GM21515 (cell line): ENCODE results near the gene TTBK2.
"Not testable (repeated sequence)": the region's sequence is repeated elsewhere in the genome, so short reads cannot be mapped to it uniquely, and the experiment has no call there.

Experiments
- ATAC-seq: cut with Tn5 transposase; IDR thresholded peaks from one replicate; pipeline ENCODE4 v1.9.1; 2021; ENCODE audit not compliant: unreplicated experiment

Gene TTBK2

GRCh38 chr15:42911058-42911592, 9.5 kb downstream of the TTBK2 start:
- no peak for ATAC-seq

DNA sequence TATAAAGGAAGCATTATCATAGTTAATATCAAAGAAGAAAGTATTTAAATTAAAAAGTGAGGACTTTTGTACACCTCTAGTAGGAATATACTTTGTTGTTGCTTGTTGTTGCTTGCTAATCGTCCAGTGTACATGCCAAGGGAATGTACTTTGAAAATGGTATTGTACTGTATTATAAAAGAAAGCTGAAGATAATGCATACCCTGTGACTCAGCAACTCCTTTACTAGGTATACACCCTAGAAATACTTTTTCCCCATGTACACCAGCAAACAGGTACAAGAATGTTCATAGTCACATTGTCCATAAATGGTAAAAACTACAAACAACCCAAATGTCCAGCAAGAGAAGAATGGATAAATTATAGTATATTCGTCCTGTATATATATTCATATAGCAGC, 12.0 kb downstream of the TTBK2 start:
- ATAC-seq, result no peak

- no peak for ATAC-seq
Measured at GRCh38 chr15:42903388-42904324, 16.9 kb downstream of the TTBK2 start.

DNA sequence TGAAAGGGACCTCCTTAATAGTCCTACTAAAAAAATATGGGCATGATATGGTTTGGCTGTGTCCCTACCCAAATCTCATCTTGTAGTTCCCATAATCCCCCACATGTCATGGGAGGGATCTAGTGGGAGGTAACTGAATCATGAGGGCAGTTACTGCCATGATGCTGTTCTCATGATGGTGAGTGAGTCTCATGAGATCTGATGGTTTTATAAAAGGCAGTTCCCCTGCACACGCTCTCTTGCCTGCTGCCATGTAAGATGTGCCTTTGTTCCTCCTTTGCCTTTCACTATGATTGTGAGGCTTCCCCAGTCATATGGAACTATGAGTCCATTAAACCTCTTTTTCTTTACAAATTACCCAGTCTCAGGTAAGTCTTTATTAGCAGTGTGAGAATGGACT, 26.7 kb downstream of the TTBK2 start:
- ATAC-seq, result not testable (repeated sequence)

DNA sequence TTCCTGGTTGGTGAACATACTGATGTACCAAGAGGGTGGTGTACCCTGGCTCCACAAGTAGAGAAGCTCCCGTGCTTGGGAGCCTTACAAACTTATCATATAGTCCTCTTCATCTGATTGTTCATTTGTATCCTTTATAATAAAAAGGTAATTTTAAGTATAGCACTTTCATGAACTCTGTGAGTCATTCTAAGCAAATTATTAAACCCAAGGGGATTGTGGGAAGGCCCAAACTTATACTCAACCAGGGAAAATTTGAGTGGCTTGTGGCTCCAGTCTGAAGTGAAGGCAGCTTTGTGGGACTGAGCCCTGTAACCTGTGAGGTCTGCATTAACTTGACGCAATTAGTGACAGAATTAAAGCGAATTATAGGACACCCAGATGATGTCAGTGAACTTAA, 29.0 kb downstream of the TTBK2 start:
- no peak for ATAC-seq

GRCh38 chr15:42890161-42890913, 30.2 kb downstream of the TTBK2 start:
- ATAC-seq, result no peak

DNA sequence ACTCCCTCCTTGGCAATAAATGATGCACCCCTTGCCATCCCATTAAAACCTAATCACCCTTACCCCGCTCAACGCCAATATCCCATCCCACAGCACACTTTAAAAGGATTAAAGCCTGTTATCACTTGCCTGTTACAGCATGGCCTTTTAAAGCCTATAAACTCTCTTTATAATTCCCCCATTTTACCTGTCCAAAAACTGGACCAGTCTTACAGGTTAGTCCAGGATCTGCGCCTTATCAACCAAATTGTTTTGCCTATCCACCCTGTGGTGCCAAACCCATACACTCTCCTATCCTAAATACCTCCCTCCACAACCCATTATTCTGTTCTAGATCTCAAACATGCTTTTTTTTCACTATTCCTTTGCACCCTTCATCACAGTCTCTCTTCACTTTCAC, 33.2 kb downstream of the TTBK2 start:
- ATAC-seq, result not testable (repeated sequence)

DNA sequence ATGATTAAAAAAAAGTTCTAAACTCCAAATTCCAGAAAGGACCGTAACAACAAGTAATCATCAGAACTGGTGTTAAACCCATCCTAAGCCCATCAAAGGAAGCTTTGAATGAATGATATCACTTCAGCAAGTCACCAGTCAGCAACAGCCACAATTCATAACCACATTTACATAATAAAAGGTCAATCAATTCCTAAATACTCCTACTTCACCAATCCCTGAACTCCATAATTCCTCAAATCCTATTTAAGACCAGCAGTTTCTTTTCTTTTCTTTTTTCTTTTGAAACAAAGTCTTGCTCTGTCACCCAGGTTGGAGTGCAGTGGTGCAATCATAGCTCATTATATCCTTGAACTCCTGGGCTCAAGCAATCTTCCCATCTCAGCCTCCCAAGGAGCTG, 40.5 kb downstream of the TTBK2 start:
- no peak for ATAC-seq

- no peak for ATAC-seq
Measured at GRCh38 chr15:42879443-42879842, 41.1 kb downstream of the TTBK2 start.

DNA sequence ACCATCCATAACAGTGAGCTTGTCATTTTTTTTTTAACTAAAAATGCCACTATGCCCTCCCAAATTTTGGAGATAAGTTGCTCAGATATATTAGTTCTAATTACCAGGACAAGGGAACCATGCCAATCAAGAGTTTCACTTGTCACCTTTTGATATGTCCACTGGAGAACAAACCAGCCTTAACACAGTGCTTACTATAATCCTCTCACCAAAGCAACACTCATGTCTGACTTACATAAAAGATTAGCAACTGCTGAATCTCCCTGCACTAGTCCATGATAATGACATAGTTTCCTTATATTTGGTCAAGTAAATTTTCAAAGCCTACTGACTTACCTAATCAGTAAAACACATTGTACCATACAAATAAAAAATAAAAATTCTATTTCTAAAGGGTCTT, 44.4 kb downstream of the TTBK2 start:
- no peak for ATAC-seq

DNA sequence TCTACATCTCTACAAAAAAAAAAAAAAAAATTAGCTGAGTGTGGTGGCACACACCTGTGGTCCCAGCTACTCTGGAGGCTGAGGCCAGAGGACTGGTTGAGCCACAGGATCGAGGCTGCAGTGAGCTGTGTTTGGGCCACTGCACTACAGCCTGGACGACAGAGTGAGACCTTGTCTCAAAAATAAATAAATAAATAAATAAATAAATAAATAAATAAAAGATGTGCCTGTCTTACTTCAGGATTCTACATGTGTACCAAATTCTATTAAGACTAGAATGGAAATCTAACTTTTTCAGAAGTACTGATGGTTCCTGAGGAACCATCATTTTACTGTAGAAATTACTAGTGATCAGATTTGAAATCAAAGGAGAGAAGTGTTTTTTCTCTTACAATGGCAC, 51.9 kb downstream of the TTBK2 start:
- no peak for ATAC-seq

- ATAC-seq, result no peak
Measured at GRCh38 chr15:42863572-42864239, 56.9 kb downstream of the TTBK2 start.

- no peak for ATAC-seq
Measured at GRCh38 chr15:42858999-42859789, 61.4 kb downstream of the TTBK2 start.

- ATAC-seq, result no peak
Measured at GRCh38 chr15:42858540-42858939, 62.0 kb downstream of the TTBK2 start.

- ATAC-seq, result no peak
Measured at GRCh38 chr15:42854576-42854975, 66.0 kb downstream of the TTBK2 start.

GRCh38 chr15:42849836-42850235, 70.7 kb downstream of the TTBK2 start:
- ATAC-seq, result no peak

DNA sequence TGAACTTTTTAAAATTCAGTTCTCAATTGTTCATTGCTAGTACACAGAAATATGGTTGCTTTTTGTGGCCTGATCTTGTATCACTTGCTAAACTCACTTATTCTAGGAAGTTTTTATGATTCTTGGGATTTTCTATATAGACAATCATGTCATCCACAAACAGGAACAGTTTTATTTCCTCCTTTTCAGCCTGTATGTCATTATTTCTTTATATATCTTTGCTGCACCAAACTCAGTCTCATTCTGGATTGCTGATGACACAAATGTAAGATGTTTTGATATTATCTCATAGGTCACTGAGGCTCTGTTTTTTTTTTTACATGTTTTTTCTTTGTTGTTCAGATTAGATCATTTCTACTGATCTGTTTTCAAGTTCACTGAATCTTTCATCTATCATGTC, 71.7 kb downstream of the TTBK2 start:
- ATAC-seq, result no peak

DNA sequence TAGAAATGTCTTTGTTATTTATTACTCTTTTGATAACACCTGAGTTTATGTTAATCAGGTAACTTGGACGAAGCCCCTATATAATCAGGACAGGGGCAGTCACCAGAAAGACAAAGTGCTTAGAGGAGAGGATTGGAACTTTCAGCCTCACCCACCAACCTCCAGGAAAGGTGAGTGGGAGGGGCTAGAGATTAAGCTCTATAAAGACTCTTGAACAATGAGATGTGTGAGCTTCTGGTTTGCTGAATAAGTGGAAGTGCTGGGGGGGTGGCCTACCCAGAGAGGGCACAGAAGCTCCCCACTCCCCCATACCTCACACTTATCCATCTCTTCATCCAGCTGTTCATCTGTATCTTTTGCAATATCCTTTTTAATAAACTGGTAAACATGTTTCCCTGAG, 73.9 kb downstream of the TTBK2 start:
- ATAC-seq, result no peak

- no peak for ATAC-seq
Measured at GRCh38 chr15:42845581-42845980, 75.0 kb downstream of the TTBK2 start.

DNA sequence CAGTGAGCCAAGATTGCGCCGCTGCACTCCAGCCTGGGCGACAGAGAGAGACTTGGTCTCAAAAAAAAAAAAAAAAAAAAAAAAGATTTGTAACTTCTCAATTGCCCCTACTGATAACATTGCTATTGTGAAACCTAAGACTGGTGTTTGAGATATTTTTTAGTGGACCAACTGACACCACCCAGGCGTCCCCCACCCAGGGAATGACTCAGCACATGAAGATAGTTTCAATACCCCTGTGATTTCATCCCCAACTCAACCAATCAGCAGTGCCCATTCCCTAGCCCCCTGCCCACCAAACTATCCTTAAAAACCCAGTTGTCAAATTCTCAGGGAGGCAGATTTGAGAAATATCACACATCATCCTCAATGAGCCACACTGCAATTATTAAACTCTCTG, 76.9 kb downstream of the TTBK2 start:
- no peak for ATAC-seq

DNA sequence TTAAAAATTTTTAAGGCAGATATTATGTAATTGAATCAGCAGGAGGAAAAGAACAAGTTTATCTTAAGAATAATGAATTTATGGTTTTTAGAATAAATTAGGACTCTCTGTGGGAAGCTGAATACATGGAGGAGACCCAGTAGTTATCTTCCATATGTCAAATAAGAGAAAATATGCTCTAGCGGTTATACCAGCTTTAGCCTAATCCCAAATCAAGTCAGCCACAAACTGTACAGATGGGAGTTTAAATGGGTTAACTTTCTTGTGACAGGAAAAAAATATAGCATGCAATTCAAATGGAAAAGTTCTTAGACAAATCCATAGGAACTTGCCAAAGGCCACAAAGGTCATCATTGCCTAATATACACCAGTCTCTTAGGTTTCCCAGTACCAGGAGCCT, 84.3 kb downstream of the TTBK2 start:
- ATAC-seq, result no peak
